IMR-90 (cell line): ENCODE data around the gene CIDEA. TPM values are rescaled to one million over a fixed set of nuclear protein-coding genes. Genes with fewer than 3 reads are reported as not detected.

Source experiments
- ATAC-seq: fragments of 200-7000 bp; cut with Tn5 transposase; 2 replicates; pipeline ENCODE4 v1.9.1; 2020; ENCODE audit warnings: low read depth, mild to moderate bottlenecking, moderate library complexity
- BruUV-seq: library from RNA; stranded (reverse); fragments of 400-500 nt; replicated peaks from 2 replicates; lab custom pipeline; 2021; lab: Mats Ljungman, UMichigan
- CTCF ChIA-PET: fragments of 300-600 bp; formaldehyde crosslinking; extraction: SDS; loops from one replicate; lab custom pipeline; 2021; ENCODE audit warnings: antibody characterized with exemption; lab: Yijun Ruan, JAX
- POLR2A ChIA-PET: fragments of 300-600 bp; sonication (Branson Sonifier 250); formaldehyde crosslinking; loops from one replicate; lab custom pipeline; 2022; ENCODE audit warnings: antibody characterized with exemption; ENCODE audit not compliant: unreplicated experiment; lab: Charles Lee
- DNase-seq: peaks from one replicate; pipeline ENCODE4 v3.0.0; 2013
- H2AFZ ChIP-seq: replicated peaks from 2 replicates; pipeline ENCODE3; 2013; ENCODE audit warnings: low read length, mild to moderate bottlenecking; ENCODE audit not compliant: poor library complexity
- H2AK5ac ChIP-seq: 2 replicates; pipeline ENCODE4 v1.6.1; 2013; ENCODE audit warnings: low read depth, low read length, inconsistent platforms
- H2AK9ac ChIP-seq: replicated peaks from 2 replicates; pipeline ENCODE3; 2013; ENCODE audit warnings: mild to moderate bottlenecking, low read depth, low read length, moderate library complexity; ENCODE audit not compliant: poor library complexity
- H2BK120ac ChIP-seq: 2 replicates; pipeline ENCODE4 v1.6.1; 2013; ENCODE audit warnings: low read depth, low read length, inconsistent platforms
- H2BK15ac ChIP-seq: 3 replicates; pipeline ENCODE4 v1.6.1; 2013; ENCODE audit warnings: low read depth, low read length, inconsistent platforms
- H2BK20ac ChIP-seq: 2 replicates; pipeline ENCODE4 v1.6.1; 2013; ENCODE audit warnings: low read depth, mild to moderate bottlenecking, inconsistent platforms, low read length, moderate library complexity
- H2BK5ac ChIP-seq: 2 replicates; pipeline ENCODE4 v1.6.1; 2013; ENCODE audit warnings: mild to moderate bottlenecking, low read depth, low read length, inconsistent platforms; ENCODE audit not compliant: poor library complexity, severe bottlenecking
- H3K14ac ChIP-seq: replicated peaks from 2 replicates; pipeline ENCODE4 v1.6.1; 2013; ENCODE audit warnings: low read depth, low read length, inconsistent platforms
- H3K18ac ChIP-seq: 2 replicates; pipeline ENCODE4 v1.6.1; 2013; ENCODE audit warnings: low read depth, low read length, control low read depth
- H3K23ac ChIP-seq: 2 replicates; pipeline ENCODE4 v1.6.1; 2013; ENCODE audit warnings: low read depth, low read length, inconsistent platforms
- H3K27ac ChIP-seq: 2 replicates; pipeline ENCODE4 v1.5.1; 2013; ENCODE audit warnings: mild to moderate bottlenecking, control low read depth, low read length; ENCODE audit not compliant: insufficient read depth
- H3K27me3 ChIP-seq: 2 replicates; pipeline ENCODE4 v1.6.1; 2013; ENCODE audit warnings: low read length; ENCODE audit not compliant: control insufficient read depth, insufficient read depth
- H3K36me3 ChIP-seq: 2 replicates; pipeline ENCODE4 v1.6.1; 2013; ENCODE audit warnings: low read length, mixed read lengths; ENCODE audit not compliant: control insufficient read depth, insufficient read depth
- H3K4ac ChIP-seq: 2 replicates; pipeline ENCODE4 v1.6.1; 2013; ENCODE audit warnings: low read depth, low read length, inconsistent platforms
- H3K4me1 ChIP-seq: 2 replicates; pipeline ENCODE4 v1.6.1; 2013; ENCODE audit warnings: low read length, mixed read lengths; ENCODE audit not compliant: control insufficient read depth, insufficient read depth
- H3K4me2 ChIP-seq: 2 replicates; pipeline ENCODE4 v1.6.1; 2013; ENCODE audit warnings: low read depth, mild to moderate bottlenecking, control low read depth, low read length, moderate library complexity
- H3K4me3 ChIP-seq: 2 replicates; pipeline ENCODE4 v1.5.1; 2013; ENCODE audit warnings: low read depth, mild to moderate bottlenecking, control low read depth, low read length, moderate library complexity; ENCODE audit not compliant: insufficient read depth
- H3K56ac ChIP-seq: 2 replicates; pipeline ENCODE4 v1.6.1; 2013; ENCODE audit warnings: low read length, inconsistent platforms; ENCODE audit not compliant: insufficient read depth; ENCODE audit errors: extremely low read depth
- H3K79me1 ChIP-seq, 2 experiments: 2 replicates each; pipeline ENCODE4 v1.6.1; 2013; ENCODE audit warnings: low read length in 2 of 2, inconsistent platforms in 1 of 2, low read depth in 1 of 2
- H3K9ac ChIP-seq: 2 replicates; pipeline ENCODE4 v1.6.1; 2013; ENCODE audit warnings: low read depth, low read length, control low read depth
- H3K9me1 ChIP-seq: 2 replicates; pipeline ENCODE4 v1.6.1; 2013; ENCODE audit warnings: low read length, inconsistent platforms; ENCODE audit not compliant: insufficient read depth
- H3K9me3 ChIP-seq: 2 replicates; pipeline ENCODE4 v1.6.1; 2013; ENCODE audit warnings: low read length; ENCODE audit not compliant: control insufficient read depth, insufficient read depth
- H4K20me1 ChIP-seq: 2 replicates; pipeline ENCODE4 v1.6.1; 2013; ENCODE audit warnings: low read length, inconsistent platforms; ENCODE audit not compliant: insufficient read depth
- H4K5ac ChIP-seq: 2 replicates; pipeline ENCODE4 v1.6.1; 2013; ENCODE audit warnings: mild to moderate bottlenecking, low read depth, low read length, control low read depth
- H4K8ac ChIP-seq, 2 experiments: 2 replicates each; pipeline ENCODE4 v1.6.1; 2013; ENCODE audit warnings: low read depth in 2 of 2, low read length in 2 of 2, control low read depth in 1 of 2, inconsistent platforms in 1 of 2
- H4K91ac ChIP-seq: 2 replicates; pipeline ENCODE4 v1.6.1; 2013; ENCODE audit warnings: low read depth, low read length, inconsistent platforms; ENCODE audit not compliant: insufficient read depth
- BHLHE40 ChIP-seq: fragments of 150-350 bp; IDR thresholded peaks from 2 replicates; pipeline ENCODE4 v1.6.1; 2016; ENCODE audit warnings: mild to moderate bottlenecking, low read depth, low read length
- CEBPB ChIP-seq: IDR thresholded peaks from 2 replicates; pipeline ENCODE4 v1.6.1; 2012; ENCODE audit warnings: low read depth, low read length, improper control_type of control experiment
- CHD1 ChIP-seq: IDR thresholded peaks from 2 replicates; pipeline ENCODE4 v1.6.1; 2012; ENCODE audit warnings: low read depth, low read length, improper control_type of control experiment
- ELK1 ChIP-seq: fragments of 150-350 bp; IDR thresholded peaks from 2 replicates; pipeline ENCODE4 v1.6.1; 2016; ENCODE audit warnings: low read depth, mild to moderate bottlenecking, low read length, moderate library complexity, borderline replicate concordance
- FOS ChIP-seq: fragments of 150-350 bp; IDR thresholded peaks from 2 replicates; pipeline ENCODE4 v1.6.1; 2016; ENCODE audit warnings: low read depth, low read length
- MAFK ChIP-seq: IDR thresholded peaks from 2 replicates; pipeline ENCODE4 v1.6.1; 2012; ENCODE audit warnings: low read depth, low read length, improper control_type of control experiment
- MAZ ChIP-seq: IDR thresholded peaks from 2 replicates; pipeline ENCODE4 v1.6.1; 2012; ENCODE audit warnings: low read depth, mild to moderate bottlenecking, low read length, improper control_type of control experiment, moderate library complexity, borderline replicate concordance
- MXI1 ChIP-seq: IDR thresholded peaks from 2 replicates; pipeline ENCODE4 v1.6.1; 2012; ENCODE audit warnings: low read depth, mild to moderate bottlenecking, low read length, moderate library complexity, borderline replicate concordance
- NFE2L2 ChIP-seq: fragments of 150-350 bp; IDR thresholded peaks from 2 replicates; pipeline ENCODE4 v1.6.1; 2016; ENCODE audit warnings: low read depth, mild to moderate bottlenecking, low read length
- POLR2A ChIP-seq: IDR thresholded peaks from 2 replicates; pipeline ENCODE4 v1.6.1; 2012; ENCODE audit warnings: mild to moderate bottlenecking, low read depth, low read length
- RAD21 ChIP-seq: IDR thresholded peaks from 2 replicates; pipeline ENCODE4 v1.6.1; 2012; ENCODE audit warnings: low read length, improper control_type of control experiment
- RCOR1 ChIP-seq: IDR thresholded peaks from 2 replicates; pipeline ENCODE4 v1.6.1; 2012; ENCODE audit warnings: mild to moderate bottlenecking, low read length, improper control_type of control experiment; ENCODE audit not compliant: insufficient replicate concordance
- RFX5 ChIP-seq: IDR thresholded peaks from 2 replicates; pipeline ENCODE4 v1.8.0; 2012; ENCODE audit warnings: low read depth, mild to moderate bottlenecking, low read length, moderate library complexity
- SMC3 ChIP-seq: fragments of 150-350 bp; IDR thresholded peaks from 2 replicates; pipeline ENCODE4 v1.6.1; 2016; ENCODE audit warnings: low read depth, mild to moderate bottlenecking, antibody characterized with exemption, low read length, moderate library complexity
- WGBS, 2 experiments: methylation state at CpG; one replicate each; pipeline versions ENCODE4 v1.1.5 to v1.1.7; 2013; ENCODE audit warnings: missing lambda C conversion rate in 2 of 2; ENCODE audit not compliant: insufficient read length in 1 of 2; ENCODE audit errors: extremely low coverage in 2 of 2; 5-methylcytosine and 5-hydroxymethylcytosine counted together
- dilution Hi-C: fragments of 300-500 bp; cut with HindIII; formaldehyde crosslinking; loops from one replicate; pipeline ENCODE4 v1.14.3; 2018; ENCODE audit warnings: low sequenced_read_pairs; ENCODE audit not compliant: unreplicated experiment
- in situ Hi-C: fragments of 300-500 bp; cut with MboI; formaldehyde crosslinking; loops from 3 replicates; pipeline ENCODE4 v1.14.3; 2019; ENCODE audit warnings: low sequenced_read_pairs, inconsistent platforms, mixed read lengths
- intact Hi-C: fragments of 100-400 bp; cut with micrococcal nuclease; formaldehyde crosslinking; loops from 2 replicates; pipeline ENCODE4 v1.10.0; 2022
- polyA plus RNA-seq, 3 experiments: library from polyadenylated mRNA; depleted of rRNA; stranded (reverse); fragments of >200 nt; gene quantifications; 2 replicates each; pipeline ENCODE4 v1.2.3, GENCODE V29; 2012; ENCODE audit warnings: low replicate concordance in 1 of 3
- total RNA-seq: library from RNA; depleted of rRNA; stranded (reverse); fragments of >200 nt; gene quantifications from 2 replicates; pipeline ENCODE4 v1.2.3, GENCODE V29; 2012
- TF ChIP-seq, protein P1 (sequence below): conservative IDR thresholded peaks from 2 replicates; pipeline ENCODE4 v1.5.1; 2012; ENCODE audit warnings: mild to moderate bottlenecking, low read depth, low read length, improper control_type of control experiment

CIDEA gene
- total and polyA plus RNA-seq, 2 of the 4 experiments (the other 2 are of a cell fraction), result not detected

DNA sequence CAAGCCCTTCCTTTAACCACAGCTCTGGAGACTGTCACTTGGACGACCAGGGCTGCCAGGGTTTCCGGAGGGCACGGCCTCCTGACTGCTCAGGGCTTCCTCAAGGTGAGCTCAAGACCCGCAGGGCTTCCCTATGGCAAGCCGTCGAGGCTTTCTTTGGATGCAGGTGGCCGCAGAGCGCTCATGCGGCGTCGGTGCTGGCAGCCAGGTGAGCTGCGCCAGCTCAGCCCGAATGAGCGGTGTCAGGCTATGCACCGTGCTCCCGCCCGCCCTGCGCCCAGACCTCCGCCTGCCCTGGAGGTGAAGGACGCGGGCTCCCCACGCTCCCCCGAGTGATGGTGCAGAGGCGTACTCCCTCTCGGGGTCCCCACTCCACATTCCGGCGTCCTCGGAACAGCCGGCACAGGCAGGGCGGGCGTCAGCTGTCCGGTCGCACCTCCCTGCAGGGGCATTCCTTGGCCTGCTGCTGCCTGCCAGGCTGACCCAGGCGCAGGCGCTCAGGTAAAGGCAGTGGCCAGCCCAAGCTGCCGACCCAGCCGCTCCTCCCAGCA is 33.0 kb downstream of the CIDEA start:
- H2AFZ ChIP-seq, result peak overlapping the region; percentile 92

More for the DNA sequence above, 33.0 kb downstream of the CIDEA start:
- H2BK5ac ChIP-seq, result peak overlapping the region; percentile 89
- H3K18ac ChIP-seq, result peak overlapping the region; percentile 54; the same call in 1 of the 2 replicates
- H3K27me3 ChIP-seq, result no peaks in the 10 kb centered on the region
- no peak overlapping the region for H3K56ac ChIP-seq
- peak overlapping the region; percentile 95 for H4K91ac ChIP-seq
- DNase-seq, result no peak
- H3K9ac ChIP-seq, result peak overlapping the region; percentile 68
- peak overlapping the region; percentile 83 for H3K4ac ChIP-seq
- in situ Hi-C loops (loop anchor here (10.0 kb wide), 1 partner anchor 432 kb away; the partner anchor contains the start of gene CHMP1B), intact Hi-C loops (no loop called here), dilution Hi-C loops (no loop called here)
- H3K79me1 ChIP-seq, result peaks cover 0 to 7% of the 10 kb centered on the region in 2 experiments; a peak in 2 of 4 replicates
- peak overlapping the region; percentile 81 for H2AK5ac ChIP-seq
- no peaks in the 10 kb centered on the region for H3K36me3 ChIP-seq
- ATAC-seq, result no peak
- H3K27ac ChIP-seq, result peak overlapping the region; percentile 90
- TF ChIP-seq ELK1 (no peak), NFE2L2 (no peak), MAFK (no peak), RFX5 (no peak), CEBPB (no peak), MAZ (no peak), SMC3 (no peak), RAD21 (no peak), BHLHE40 (no peak), RCOR1 (no peak), POLR2A (no peak), CHD1 (no peak), MXI1 (no peak), FOS (no peak)
- TF ChIP-seq, protein P1, sequence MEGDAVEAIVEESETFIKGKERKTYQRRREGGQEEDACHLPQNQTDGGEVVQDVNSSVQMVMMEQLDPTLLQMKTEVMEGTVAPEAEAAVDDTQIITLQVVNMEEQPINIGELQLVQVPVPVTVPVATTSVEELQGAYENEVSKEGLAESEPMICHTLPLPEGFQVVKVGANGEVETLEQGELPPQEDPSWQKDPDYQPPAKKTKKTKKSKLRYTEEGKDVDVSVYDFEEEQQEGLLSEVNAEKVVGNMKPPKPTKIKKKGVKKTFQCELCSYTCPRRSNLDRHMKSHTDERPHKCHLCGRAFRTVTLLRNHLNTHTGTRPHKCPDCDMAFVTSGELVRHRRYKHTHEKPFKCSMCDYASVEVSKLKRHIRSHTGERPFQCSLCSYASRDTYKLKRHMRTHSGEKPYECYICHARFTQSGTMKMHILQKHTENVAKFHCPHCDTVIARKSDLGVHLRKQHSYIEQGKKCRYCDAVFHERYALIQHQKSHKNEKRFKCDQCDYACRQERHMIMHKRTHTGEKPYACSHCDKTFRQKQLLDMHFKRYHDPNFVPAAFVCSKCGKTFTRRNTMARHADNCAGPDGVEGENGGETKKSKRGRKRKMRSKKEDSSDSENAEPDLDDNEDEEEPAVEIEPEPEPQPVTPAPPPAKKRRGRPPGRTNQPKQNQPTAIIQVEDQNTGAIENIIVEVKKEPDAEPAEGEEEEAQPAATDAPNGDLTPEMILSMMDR, result no peak
- 0 out of 2 replicates have a peak, but pooled peaks cover 10% of the 10 kb centered on the region for H3K9me1 ChIP-seq
- H3K23ac ChIP-seq, result peak overlapping the region; percentile 46; the same call in 1 of the 2 replicates
- BruUV-seq, result no TSS peak
- POLR2A ChIA-PET, result interaction anchor here (1.3 to 3.0 kb wide), 2 partner anchors 8 to 19 kb away, joined by 4 to 19 read pairs; no protein-coding TSS in a partner anchor
- peak overlapping the region; percentile 74 to 92 for H4K8ac ChIP-seq
- H3K4me1 ChIP-seq, result peaks cover 18% of the 10 kb centered on the region
- peak overlapping the region; percentile 40; the same call in 1 of the 2 replicates for H3K4me3 ChIP-seq
- no peaks in the 10 kb centered on the region for H3K9me3 ChIP-seq
- H4K20me1 ChIP-seq, result no peaks in the 10 kb centered on the region
- H2BK15ac ChIP-seq, result peak overlapping the region; percentile 76; the same call in 1 of the 3 replicates
- H3K14ac ChIP-seq, result peak overlapping the region; percentile 35
- H2BK20ac ChIP-seq, result 0 out of 2 replicates have a peak overlapping the region, but pooled peaks have one; percentile 18
- peak overlapping the region; percentile 64 for H2BK120ac ChIP-seq
- peak overlapping the region; percentile 84 for H3K4me2 ChIP-seq
- CTCF ChIA-PET, result interaction anchor here (0.9 kb wide), 1 partner anchor 15 kb away, joined by 3 read pairs; no protein-coding TSS in a partner anchor
- 58% methylated on average over 27 of the region's 37 CpGs; no CpG with 5 or more reads in 1 of the 2 experiments for WGBS, 2 experiments
- H2AK9ac ChIP-seq, result peak overlapping the region; percentile 92
- peak overlapping the region; percentile 24 for H4K5ac ChIP-seq
